HG02943 (cell line): Measurements from ENCODE around the gene GALNTL6.

Experiments
- ATAC-seq: cut with Tn5 transposase; IDR thresholded peaks from one replicate; pipeline ENCODE4 v1.9.1; 2021; ENCODE audit warnings: mild to moderate bottlenecking, low read depth, moderate library complexity; ENCODE audit not compliant: unreplicated experiment

The GALNTL6 gene

DNA sequence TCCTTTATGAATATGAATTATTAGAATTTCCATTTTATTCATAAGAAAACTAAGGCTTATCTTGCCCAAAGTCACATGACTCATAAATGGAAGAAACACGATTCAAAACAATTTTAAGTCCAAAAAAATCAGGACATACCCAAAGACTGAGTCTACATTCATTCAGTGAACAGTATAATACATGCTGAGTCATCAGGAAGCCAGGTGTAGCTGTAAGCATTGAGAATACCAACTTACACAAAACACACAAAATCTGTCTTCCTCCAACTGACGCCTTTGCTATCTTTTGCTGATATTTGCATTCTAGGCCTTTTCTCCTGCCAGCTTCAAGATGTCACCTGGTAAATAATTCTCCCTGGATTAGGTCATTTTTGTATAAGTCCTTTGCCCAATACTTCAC is 835.3 kb downstream of the GALNTL6 start:
- ATAC-seq, result no peak

DNA sequence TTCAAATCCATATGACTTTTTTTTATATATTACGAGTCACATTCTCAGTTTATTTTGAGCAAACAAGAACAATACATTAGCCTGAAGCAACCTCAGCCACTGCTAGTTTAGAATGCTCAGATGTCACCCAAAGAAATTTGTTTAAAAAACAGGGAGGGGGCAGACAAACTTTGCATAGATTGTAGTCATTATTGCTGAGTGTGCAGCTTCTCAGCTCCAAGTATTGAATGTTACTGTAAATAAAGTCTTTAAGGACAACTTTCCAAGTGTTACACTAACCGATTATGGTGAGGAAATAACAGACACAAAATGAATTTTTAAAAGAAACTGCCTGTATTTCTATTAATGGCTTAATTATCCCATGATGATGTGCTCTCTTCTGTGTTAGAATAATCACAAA is 835.9 kb downstream of the GALNTL6 start:
- no peak for ATAC-seq

DNA sequence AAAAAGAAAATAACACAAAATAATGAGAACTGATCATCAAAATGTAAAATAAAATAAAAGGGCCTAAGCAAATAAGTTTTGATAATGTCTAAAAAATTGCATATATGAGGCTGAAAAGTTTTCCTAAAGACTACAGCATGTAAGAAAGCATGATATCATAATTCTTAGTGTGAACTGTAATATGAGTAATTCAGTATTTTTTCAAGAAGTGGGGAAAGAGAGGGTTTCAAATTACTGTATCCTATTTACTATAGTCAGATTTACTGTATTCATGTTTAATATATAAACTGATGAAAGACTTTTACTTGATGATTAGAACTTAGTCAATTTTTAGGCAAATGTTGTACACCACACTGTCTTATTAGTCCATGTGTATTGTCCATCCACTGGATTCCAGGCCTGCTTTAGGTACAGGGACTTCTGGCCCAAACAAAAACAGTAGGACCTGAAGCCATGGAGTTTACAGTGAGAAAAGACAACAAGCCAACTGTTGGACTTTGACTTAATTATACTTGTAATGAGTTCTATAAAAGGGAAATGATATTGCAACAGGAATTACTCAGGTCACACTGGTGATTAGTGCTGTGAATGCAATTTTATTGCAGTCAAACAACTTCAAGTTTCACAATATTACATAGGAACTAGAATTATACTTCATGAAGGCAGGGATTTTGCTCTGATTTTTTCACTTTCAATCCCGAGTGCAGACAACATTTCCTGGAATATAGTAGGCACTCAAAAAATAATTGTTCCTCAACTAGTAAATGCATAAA is 837.7 kb downstream of the GALNTL6 start:
- ATAC-seq, result no peak

DNA sequence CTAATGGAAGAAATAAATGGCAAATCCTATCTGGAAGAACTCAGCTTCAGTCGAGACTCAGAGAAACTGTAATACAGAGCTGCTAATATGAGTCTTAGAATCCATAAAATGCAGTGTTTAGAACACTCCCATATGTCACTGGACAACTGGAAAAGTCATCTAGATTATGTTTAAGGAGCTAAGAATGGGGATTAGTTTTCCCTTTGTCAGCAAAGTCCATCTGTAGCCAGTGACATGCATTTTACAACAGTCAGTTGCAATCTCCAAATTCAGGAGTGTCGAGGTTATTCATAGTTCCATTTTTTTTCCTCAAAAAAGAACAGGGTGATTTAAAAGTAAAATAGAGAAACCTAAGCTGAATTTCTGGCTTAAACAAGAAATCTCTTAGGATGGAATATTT is 838.8 kb downstream of the GALNTL6 start:
- no peak for ATAC-seq

DNA sequence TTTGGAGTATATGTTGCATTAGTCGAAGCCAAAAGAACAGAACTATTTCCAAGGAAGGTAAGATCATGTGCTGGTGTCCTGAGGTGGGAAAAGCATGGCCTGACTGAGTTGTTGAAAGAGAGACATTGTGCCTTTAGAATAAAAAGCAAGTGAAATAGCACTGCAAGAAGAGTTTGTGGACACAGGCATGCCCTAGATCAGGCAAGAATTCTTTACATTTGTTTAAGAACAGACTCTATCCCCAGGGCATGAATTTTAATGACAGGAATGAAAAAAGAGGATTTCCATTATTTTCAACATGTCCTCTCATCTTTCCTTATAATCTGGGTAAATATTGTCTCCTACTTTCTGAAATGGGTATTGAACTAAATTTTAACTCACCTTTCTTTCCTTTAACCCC is 839.2 kb downstream of the GALNTL6 start:
- ATAC-seq, result no peak

DNA sequence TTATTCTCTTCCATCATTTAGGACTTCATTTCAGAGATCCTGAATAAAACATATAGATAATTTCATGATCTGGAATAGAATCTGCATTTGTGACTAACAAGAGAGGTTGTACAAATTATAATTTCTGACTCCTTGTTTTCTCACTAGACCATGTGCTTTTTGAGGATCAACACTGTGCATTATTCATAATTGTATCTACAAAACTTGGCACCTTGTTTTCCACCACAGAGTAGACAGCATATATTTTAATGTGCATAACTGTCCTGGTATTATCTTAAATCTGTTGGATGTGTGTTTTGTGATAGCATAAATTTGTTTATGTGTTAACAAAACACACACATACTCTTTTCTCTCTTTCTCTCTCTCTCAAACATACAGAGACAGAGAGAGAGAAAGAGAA is 840.5 kb downstream of the GALNTL6 start:
- ATAC-seq, result no peak

DNA sequence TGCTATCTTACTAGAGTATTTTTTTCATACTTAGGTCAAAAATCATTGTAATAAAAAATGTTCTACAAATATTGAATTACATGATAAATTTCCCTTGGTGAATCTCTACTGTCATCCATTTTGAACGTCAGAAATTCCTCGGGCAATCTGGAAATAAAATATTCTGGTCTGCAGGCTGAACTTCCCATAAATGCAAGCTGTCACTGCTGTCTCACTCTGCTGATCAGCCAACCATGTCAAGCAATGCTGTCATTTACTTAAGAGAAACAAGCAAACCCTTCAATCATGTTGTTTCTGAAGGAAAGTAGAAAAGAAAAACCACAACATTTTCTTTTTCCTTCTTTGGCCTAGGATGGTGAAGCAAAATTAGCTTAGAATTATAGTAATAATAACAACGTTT is 841.3 kb downstream of the GALNTL6 start:
- no peak for ATAC-seq

DNA sequence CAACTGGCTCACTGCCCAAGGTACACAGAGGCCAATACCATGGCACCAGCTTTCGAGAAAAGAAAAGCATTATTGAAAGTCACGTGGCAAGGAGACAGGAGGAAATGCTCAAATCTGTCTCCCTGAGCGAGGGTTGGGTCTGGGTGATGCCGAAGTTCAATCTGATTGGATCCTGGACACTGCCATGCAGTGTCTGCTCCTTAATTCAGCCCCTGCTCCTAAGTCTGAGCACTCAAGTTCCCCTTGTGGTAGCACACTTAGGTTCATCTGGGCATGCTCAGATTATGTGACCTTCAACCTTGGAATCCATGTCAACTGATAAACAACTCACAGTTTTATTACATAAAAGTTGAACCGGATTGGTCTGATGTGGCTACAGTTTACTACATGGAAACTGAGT is 842.9 kb downstream of the GALNTL6 start:
- no peak for ATAC-seq

DNA sequence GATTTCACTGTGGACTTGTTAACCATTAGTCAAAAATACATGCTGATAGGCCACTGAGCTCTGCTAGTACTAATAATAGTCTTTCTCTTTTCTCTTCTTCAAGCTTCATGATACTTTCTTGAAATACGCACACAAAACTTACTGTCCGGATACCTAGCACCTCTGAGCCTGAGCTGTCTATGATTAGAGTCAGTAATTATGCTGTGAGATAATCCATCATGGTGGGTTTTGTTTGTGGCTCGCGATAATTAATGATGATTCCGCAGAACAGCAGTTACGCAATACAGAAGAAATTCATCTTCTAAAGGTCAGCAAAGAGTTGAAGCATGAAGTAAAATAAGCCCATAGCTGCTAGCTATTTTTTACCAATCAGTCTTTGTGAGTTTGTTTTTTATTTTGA is 843.9 kb downstream of the GALNTL6 start:
- ATAC-seq, result no peak

DNA sequence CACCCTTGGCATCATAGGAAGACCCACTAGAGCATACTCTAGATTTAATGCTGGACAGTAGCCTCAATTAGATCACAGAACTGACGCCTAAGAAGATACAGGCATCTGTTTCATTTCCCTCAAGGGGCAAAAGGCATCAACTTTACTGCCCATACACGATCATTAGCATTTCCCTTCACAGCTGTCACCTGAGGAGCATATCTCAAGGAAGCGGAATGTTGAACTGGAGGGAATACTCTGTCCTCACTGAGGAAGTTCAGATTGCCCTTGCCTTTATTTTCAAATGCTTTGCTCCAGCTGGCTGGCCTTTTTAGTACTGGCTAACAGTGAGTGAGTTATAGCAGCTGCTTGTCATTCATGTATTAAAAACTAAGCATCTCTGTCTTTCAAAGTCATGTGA is 847.0 kb downstream of the GALNTL6 start:
- ATAC-seq, result no peak

DNA sequence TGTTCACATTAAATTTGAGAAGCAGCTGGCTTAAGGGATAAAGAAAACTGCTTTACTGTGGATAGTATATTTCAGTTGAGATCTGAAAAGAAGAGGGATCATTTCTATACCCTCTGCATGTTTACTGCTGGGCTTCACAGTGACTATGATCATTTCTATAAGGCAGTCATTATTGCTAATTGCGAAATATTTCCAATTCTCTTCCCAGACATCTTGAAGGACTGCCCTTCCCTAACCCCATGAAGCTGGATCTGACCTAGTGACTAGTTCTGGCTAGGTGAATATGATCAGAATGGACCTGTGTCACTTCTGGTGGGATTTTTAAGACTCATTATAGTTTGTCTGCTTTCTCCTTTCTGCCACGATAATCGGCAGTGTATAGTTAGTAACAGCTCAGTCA is 848.9 kb downstream of the GALNTL6 start:
- no peak for ATAC-seq

DNA sequence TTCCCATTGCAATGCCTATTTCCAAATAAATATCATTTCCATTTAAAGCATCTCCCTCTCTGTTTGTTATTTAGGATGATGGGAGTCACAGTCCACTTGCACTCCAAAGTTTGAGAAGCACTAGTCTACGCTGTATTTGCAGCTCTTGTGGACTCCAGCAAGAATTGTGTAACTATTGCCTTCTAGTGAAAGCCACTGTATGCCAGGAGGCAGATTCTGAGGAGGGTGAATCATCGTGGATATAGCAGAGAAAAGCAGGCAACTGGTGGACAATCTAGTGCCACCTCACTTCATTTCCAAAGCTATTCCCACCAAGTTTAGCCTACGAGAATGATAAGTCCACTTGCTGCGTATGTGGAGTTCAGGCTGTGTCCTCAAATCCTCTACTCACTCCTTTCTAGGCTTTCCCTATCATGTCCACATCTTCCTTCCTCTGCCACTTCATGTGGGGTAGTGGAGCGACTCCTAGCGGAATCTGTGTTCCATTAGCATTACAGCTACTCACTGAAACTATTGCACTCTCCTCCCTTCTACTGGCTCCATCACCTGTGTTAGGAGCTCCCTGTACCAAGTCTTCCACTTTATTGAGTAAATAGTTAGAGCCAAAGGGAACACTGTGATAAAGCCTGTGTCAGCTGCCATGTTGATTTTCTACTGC is 853.6 kb downstream of the GALNTL6 start:
- ATAC-seq, result no peak

DNA sequence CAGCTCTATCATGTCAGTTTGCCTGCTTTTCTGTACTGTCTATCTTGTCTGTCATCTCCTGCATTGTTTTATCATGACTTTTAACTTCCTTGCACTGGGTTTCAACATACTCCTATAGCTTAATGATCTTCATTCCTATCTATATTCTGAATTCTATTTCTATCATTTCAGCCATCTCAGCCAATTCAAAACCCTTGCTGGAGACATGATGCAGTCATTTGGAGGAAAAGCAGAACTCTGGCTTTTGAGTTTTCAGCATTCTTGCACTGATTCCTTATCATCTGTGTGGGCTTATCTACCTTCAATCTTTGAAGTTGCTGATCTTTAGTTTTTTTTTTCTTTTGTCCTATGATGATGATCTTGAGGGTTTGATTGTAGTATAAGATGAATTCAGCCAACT is 861.6 kb downstream of the GALNTL6 start:
- no peak for ATAC-seq

DNA sequence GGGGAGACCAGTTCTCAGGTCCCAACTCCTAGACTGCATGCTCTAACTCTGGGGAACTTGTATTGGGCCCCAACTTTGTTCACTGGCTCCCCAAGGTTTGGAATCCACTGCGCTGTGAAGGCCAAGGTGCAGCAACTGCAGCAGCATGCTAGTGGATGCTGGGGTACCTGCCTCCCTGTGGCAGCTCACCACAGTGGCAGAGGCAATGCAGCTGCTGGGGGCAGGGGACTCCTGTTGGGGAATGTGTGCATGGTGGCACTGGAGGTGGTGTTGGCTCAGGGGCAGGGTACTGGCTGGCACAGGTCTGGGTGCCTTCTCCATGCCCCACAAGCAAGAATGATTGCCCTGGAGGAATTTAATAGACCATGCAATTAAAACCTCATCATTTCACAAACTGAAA is 862.0 kb downstream of the GALNTL6 start:
- ATAC-seq, result no peak

DNA sequence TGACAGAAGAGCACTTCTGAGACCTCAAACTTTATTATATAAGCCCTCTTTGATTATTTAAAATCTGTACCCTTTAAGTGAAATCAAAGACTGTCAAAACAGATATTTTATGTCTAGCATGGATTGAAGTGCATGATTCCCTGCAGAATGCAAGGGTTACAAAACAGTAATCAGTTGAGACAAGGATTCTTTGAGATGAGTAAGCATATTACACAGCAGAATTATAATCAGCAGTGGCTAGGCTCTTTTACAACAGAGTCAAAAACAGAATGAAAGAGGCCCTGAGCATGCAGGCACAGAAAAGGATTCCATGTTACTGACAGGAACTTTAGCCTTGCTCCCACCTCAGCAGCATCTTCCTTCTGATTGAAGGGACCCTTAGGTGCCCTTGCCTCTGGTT is 867.5 kb downstream of the GALNTL6 start:
- no peak for ATAC-seq

DNA sequence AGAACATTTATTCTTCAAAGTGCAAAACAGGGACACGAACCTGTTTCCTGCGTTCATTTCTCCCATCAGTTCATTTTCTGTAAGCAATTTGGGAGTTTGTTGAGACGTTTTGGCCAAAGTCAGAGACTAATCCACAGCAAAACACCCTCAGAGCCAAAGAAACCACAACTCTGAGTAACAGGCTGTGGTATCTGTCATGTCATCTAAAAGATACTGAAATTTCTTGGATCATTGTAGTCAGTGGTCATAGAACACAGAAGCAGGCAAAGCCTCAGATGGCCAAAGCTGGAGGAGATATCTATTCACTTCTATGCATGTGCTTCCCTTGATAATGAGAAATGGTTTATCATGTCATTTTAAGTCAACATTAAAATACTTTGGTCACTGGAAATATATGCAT is 869.8 kb downstream of the GALNTL6 start:
- ATAC-seq, result no peak

DNA sequence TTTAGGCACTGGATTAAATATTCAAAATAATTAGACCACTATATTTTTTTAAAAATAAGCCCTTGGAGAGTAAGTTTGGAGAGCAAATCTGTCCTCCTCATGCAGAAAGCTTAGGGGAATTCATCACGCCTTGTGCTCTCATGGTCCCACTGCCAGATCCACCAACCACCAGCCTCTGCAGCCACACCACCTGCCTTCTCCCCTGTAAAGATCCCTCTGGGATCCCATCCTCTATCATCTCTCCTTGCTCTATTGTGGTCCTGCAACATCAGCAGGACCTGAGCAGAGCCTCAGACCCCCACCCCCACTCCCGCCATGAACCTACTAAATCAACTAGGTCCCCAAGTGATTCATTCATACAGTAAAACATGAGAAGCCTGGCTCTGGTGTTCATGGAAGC is 872.8 kb downstream of the GALNTL6 start:
- ATAC-seq, result no peak

DNA sequence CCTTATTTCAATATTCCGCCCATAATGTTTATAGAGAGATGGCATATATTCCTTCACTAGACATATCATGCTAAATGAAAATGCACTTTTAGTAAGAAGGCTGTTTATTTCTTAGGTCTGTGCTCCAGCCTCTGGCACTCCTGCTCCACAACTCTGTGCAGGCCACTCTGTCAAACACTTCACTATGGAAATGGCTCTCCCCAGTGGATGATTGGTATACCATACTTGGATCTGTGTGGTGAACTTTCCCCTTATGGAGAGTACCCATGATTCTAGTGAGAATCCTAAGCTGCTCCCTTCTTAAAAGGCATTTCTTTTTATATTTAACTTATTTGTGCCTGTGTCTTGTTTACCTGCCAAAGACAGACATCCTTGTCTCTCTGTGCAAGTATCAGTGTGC is 875.3 kb downstream of the GALNTL6 start:
- no peak for ATAC-seq

DNA sequence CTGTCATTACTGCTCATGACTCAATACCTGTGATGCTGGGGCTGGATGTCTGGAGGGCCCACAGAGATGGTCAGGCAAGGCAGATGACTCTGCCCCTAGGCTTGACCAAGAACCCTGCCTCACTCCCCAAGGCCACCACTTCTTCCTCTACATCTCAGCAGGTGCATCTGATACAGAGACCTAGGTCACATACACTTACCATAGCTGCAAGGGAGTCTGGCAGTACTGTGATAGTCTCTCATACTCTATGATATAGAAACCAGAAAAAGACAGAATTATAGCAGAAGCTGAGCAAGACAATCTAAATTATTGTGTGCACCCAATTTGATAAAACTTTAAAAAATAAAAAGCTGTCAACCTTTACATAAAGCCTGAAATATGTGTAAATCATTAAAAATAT is 878.3 kb downstream of the GALNTL6 start:
- ATAC-seq, result no peak

DNA sequence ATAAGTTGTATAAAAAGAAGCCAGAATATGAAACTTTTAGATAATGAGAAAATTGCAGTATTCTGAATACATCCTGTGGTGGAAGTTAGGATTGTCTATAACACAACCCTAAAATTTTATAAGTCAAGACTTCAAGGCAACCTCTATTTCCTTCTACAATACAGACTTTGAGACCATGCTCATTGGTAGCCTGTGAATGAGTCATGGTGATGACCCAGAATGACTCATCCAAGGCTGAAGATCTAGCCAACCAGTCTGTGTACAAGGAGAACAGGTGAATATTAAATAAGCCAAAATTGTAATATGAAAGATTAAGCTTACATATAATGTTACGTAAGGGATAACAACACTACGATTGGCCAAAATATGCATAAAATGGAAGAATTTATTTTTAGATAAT is 879.5 kb downstream of the GALNTL6 start:
- ATAC-seq, result no peak

DNA sequence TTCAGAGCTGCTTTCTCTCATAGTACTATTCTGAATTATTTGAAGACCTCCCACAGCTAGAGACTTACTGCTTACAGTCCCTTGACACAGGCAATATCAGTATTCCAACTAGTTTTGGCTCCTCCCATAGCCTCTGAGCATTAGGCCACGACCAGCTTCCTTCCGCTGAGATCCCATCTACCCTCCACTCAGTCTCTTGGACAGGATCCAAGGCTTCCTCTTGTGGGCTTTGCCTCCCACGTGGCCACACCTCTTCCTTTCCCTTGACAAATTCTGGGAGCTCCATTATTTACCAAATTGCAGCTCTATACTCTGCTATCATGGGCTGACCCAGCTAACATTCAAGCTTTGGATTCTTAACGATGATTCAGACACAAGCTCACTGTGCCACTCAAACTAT is 885.1 kb downstream of the GALNTL6 start:
- no peak for ATAC-seq

DNA sequence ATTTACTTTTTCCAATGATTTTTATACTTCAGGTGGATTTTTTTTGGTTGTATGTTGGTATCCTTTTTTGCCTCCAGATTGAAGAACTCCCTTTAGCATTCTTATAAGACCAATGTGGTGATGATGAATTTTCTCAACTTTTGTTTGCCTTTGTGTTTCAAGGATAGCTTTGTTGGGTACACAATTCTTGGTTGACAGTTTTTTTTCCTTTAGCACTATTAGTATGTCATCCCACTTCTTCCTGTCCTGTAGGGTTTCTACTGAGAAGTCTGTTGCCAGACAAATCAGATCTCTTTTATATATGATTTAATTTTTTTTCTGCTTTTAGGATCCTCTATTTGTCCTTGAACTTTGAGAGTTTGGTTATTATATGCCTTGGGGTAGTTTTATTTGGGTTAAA is 892.4 kb downstream of the GALNTL6 start:
- no peak for ATAC-seq
